HFF-Myc (cell line): ENCODE measurements around the gene KCNJ6.
"Not testable (repeated sequence)": the region's sequence is repeated elsewhere in the genome, so short reads cannot be mapped to it uniquely, and the experiment has no call there.

ENCODE experiments used
- DNase-seq: peaks from one replicate; pipeline ENCODE4 v3.0.0-alpha.2; 2011; ENCODE audit warnings: low read depth; ENCODE audit errors: extremely low read depth
- H3K4me3 ChIP-seq: replicated peaks from 2 replicates; pipeline ENCODE4 v1.5.1; 2011; ENCODE audit warnings: low read depth, mild to moderate bottlenecking, control low read depth, low read length
- CTCF ChIP-seq: IDR thresholded peaks from 2 replicates; pipeline ENCODE4 v1.5.1; 2012; ENCODE audit warnings: mild to moderate bottlenecking, low read depth, low read length, control low read depth; ENCODE audit errors: missing control alignments

Gene KCNJ6

DNA sequence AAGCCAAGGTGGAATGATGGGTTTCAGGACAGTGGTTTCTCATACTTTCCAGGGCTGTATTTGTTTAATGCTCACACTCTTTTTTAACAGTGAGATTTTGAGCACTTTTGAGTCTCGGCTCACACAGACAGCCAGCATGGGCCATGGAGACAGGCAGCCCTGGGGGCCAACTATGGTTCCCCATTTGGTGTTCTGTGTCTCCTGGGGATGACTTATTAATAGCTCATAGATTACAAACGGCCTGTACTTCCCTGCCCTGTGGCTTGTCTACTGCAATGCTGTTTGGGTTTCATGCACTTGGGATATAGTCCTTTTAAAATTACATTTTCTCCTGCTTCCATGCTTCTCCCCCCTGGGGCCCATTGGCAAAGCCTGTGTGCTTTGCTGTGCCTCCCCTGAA lies 178.3 kb downstream of the KCNJ6 start:
- no peak overlapping the region for H3K4me3 ChIP-seq
- TF ChIP-seq CTCF, result no peak
- no peak for DNase-seq

- no peak for TF ChIP-seq CTCF
- H3K4me3 ChIP-seq, result no peak overlapping the region
Measured at GRCh38 chr21:37737507-37737906, 178.8 kb downstream of the KCNJ6 start.

GRCh38 chr21:37734846-37735245 lies 181.4 kb downstream of the KCNJ6 start:
- DNase-seq, result no peak
- TF ChIP-seq CTCF, result no peak

More at GRCh38 chr21:37737507-37737906, 178.8 kb downstream of the KCNJ6 start:
- no peak for DNase-seq

DNA sequence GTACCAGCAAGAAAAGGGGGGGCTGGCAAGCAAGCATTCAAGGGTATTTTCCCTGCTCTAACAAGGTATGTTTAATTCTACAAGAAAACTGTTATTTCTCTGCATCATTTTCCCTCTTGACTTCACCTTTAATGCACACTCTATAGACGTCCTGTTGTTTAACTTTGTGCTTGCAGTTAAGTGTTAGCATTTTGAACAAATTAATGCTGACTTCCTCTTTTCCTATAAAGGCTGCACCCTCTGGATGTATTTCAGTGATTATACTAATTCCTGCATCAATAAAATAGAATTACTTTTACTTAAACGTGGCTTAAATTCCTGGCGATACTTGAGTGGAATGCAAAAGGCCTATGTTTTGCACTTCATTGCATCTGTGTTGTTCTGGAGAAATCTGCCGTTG lies 183.3 kb downstream of the KCNJ6 start:
- H3K4me3 ChIP-seq, result no peak overlapping the region
- no peak for TF ChIP-seq CTCF

More at GRCh38 chr21:37734846-37735245, 181.4 kb downstream of the KCNJ6 start:
- H3K4me3 ChIP-seq, result no peak overlapping the region

GRCh38 chr21:37724201-37724600 lies 192.1 kb downstream of the KCNJ6 start:
- DNase-seq, result no peak
- no peak for TF ChIP-seq CTCF
- H3K4me3 ChIP-seq, result no peak overlapping the region

More for the DNA sequence above, 183.3 kb downstream of the KCNJ6 start:
- DNase-seq, result no peak

GRCh38 chr21:37717534-37717933 lies 198.7 kb downstream of the KCNJ6 start:
- no peak overlapping the region for H3K4me3 ChIP-seq
- no peak for DNase-seq
- TF ChIP-seq CTCF, result no peak

GRCh38 chr21:37712569-37712934 lies 203.7 kb downstream of the KCNJ6 start:
- DNase-seq, H3K4me3 ChIP-seq: not testable (repeated sequence)
